Mesothelial cell of epicardium (in vitro differentiated cells): ENCODE measurements around the gene ZNF629. TPM values are rescaled to one million over a fixed set of nuclear protein-coding genes. Genes with fewer than 3 reads are reported as not detected.

Source experiments
- DNase-seq, 2 experiments: peaks; one replicate each; pipeline ENCODE4 v3.0.0; 2021; ENCODE audit warnings: low spot score in 2 of 2; ENCODE audit not compliant: unreplicated experiment in 2 of 2
- H3K27ac Mint-ChIP-seq: 2 replicates; pipeline ENCODE4 v1.8.0; 2021; ENCODE audit warnings: mixed read lengths
- H3K27me3 Mint-ChIP-seq: 2 replicates; pipeline ENCODE4 v1.8.0; 2021; ENCODE audit warnings: low read depth, mixed read lengths
- H3K36me3 Mint-ChIP-seq: 2 replicates; pipeline ENCODE4 v1.8.0; 2021; ENCODE audit warnings: mixed read lengths
- H3K4me1 Mint-ChIP-seq: 2 replicates; pipeline ENCODE4 v1.8.0; 2021; ENCODE audit warnings: mixed read lengths
- H3K4me3 Mint-ChIP-seq: 2 replicates; pipeline ENCODE4 v1.8.0; 2021; ENCODE audit warnings: mild to moderate bottlenecking, moderate library complexity, mixed read lengths
- H3K9me3 Mint-ChIP-seq: 2 replicates; pipeline ENCODE4 v1.8.0; 2021; ENCODE audit warnings: mixed read lengths
- CTCF ChIP-seq: fragments of 200-600 bp; sonication (generic); IDR thresholded peaks from one replicate; pipeline ENCODE4 v1.5.0; 2021; ENCODE audit warnings: antibody characterized with exemption; ENCODE audit not compliant: unreplicated experiment
- total RNA-seq: library from RNA; stranded (reverse); gene quantifications from 3 replicates; pipeline ENCODE4 v1.2.1, GENCODE V29; 2021

Gene ZNF629
- total RNA-seq, 1 donor from 2014 or later, result 40.8 TPM

GRCh38 chr16:30740364-30741251, 46.4 kb downstream of the ZNF629 start:
- Mint-ChIP-seq H3K4me1 (peaks cover 22% of the 10 kb centered on the region), H3K27me3 (no peaks in the 10 kb centered on the region), H3K36me3 (peaks cover 29% of the 10 kb centered on the region), H3K9me3 (no peaks in the 10 kb centered on the region), H3K4me3 (peak overlapping the region; percentile 56), H3K27ac (peak overlapping the region; percentile 98)
- no peak for TF ChIP-seq CTCF
- peak in 1 of 2 experiments; percentile 68 for DNase-seq

- no peak overlapping the region for H3K4me3 Mint-ChIP-seq
- no peaks in the 10 kb centered on the region for H3K9me3 Mint-ChIP-seq
- no peak for DNase-seq
- peaks cover 30% of the 10 kb centered on the region for H3K36me3 Mint-ChIP-seq
- no peaks in the 10 kb centered on the region for H3K27me3 Mint-ChIP-seq
- H3K4me1 Mint-ChIP-seq, result peaks cover 22% of the 10 kb centered on the region
- H3K27ac Mint-ChIP-seq, result peak overlapping the region; percentile 39
- TF ChIP-seq CTCF, result no peak
Observed at GRCh38 chr16:30738984-30739951, 47.7 kb downstream of the ZNF629 start.

DNA sequence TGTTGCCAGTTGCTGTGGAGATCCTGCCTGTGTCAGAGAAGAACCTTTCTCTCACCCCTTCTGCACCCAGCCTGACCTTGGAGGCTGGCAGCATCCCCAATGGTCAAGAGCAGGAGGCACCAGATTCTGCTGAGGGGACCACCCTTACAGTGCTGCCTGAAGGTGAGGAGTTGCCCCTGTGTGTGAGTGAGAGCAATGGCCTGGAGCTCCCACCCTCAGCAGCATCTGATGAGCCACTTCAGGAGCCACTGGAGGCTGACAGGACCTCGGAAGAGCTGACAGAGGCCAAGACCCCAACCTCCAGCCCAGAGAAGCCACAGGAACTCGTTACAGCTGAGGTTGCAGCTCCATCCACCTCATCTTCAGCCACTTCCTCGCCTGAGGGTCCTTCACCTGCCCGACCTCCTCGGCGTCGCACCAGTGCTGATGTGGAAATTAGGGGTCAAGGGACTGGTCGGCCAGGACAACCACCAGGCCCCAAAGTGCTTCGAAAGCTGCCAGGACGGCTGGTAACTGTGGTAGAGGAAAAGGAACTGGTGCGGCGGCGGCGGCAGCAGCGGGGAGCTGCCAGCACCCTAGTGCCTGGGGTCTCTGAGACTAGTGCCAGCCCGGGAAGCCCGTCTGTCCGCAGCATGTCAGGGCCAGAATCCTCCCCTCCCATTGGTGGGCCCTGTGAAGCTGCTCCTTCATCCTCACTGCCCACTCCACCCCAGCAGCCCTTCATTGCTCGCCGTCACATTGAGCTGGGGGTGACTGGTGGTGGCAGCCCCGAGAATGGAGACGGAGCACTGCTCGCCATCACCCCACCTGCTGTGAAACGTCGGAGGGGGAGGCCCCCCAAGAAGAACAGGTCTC, 49.0 kb downstream of the ZNF629 start:
- H3K27me3 Mint-ChIP-seq, result no peaks in the 10 kb centered on the region
- no peak for TF ChIP-seq CTCF
- no peak for DNase-seq
- H3K27ac Mint-ChIP-seq, result peak overlapping the region; percentile 30
- no peak overlapping the region for H3K4me3 Mint-ChIP-seq
- H3K9me3 Mint-ChIP-seq, result no peaks in the 10 kb centered on the region
- peaks cover 32% of the 10 kb centered on the region for H3K36me3 Mint-ChIP-seq
- peaks cover 22% of the 10 kb centered on the region for H3K4me1 Mint-ChIP-seq

- no peak for DNase-seq
- no peak overlapping the region for H3K27ac Mint-ChIP-seq
- H3K9me3 Mint-ChIP-seq, result no peaks in the 10 kb centered on the region
- no peaks in the 10 kb centered on the region for H3K27me3 Mint-ChIP-seq
- H3K4me1 Mint-ChIP-seq, result peaks cover 21% of the 10 kb centered on the region
- peaks cover 33% of the 10 kb centered on the region for H3K36me3 Mint-ChIP-seq
- no peak overlapping the region for H3K4me3 Mint-ChIP-seq
- no peak for TF ChIP-seq CTCF
Observed at GRCh38 chr16:30736995-30737793, 49.8 kb downstream of the ZNF629 start.
